Spleen (tissue), 7 donors: ENCODE data around the gene CHIC2.

Experiments
- CTCF ChIP-seq, 11 experiments: fragments of 200-600 bp in 7 of 11; fragments of 450-650 bp in 4 of 11; sonication (generic) in 4 of 11; IDR thresholded peaks in 8 of 11; conservative IDR thresholded peaks in 3 of 11; 1 replicate in 7 of 11; 2 replicates in 4 of 11; pipeline versions ENCODE4 v1.4.0 to v1.8.0; 2016 to 2021; ENCODE audit warnings: antibody characterized with exemption in 11 of 11, inconsistent platforms in 4 of 11, mild to moderate bottlenecking in 1 of 11
- POLR2A ChIP-seq, 3 donors: fragments of 450-650 bp; IDR thresholded peaks; one replicate each; pipeline ENCODE4 v1.5.1; 2017; ENCODE audit warnings: antibody characterized with exemption in 3 of 3, mild to moderate bottlenecking in 1 of 3
- POLR2AphosphoS5 ChIP-seq, 3 donors: sonication (generic); formaldehyde crosslinking; IDR thresholded peaks; one replicate each; pipeline ENCODE4 v1.5.1; 2017; ENCODE audit warnings: antibody characterized with exemption in 3 of 3
- donor health status: DM: no; HTN: no; CAD: no; lungs with moderate emphysema.
- donor health status: DM: no; HTN: no; CAD: no.
- donor health status: DM: no; HTN: no; CAD: no.

- TF ChIP-seq POLR2A (IDR thresholded peaks at IDR 0.05) (no peak), POLR2AphosphoS5 (IDR thresholded peaks at IDR 0.05) (no peak), CTCF (IDR thresholded peaks at IDR 0.05 in 8 of 11, conservative IDR thresholded peaks at IDR 0.05 in 3 of 11) (no peak)
Measured at GRCh38 chr4:54097152-54097551, 32.7 kb upstream of the CHIC2 start.
